C4-2B (cell line): ENCODE measurements around the gene ZBTB8B.
"Not testable (repeated sequence)": the region's sequence is repeated elsewhere in the genome, so short reads cannot be mapped to it uniquely, and the experiment has no call there.

Experiments used
- H3K27ac ChIP-seq: fragments of 450-650 bp; 2 replicates; pipeline ENCODE4 v1.5.1; 2017
- ZFX ChIP-seq: fragments of 450-650 bp; IDR thresholded peaks from 2 replicates; pipeline ENCODE4 v1.6.1; 2017
- TF ChIP-seq, protein P1 (sequence below): fragments of 450-650 bp; conservative IDR thresholded peaks from 2 replicates; pipeline ENCODE4 v1.5.1; 2017; ENCODE audit warnings: mild to moderate bottlenecking

Gene ZBTB8B

DNA sequence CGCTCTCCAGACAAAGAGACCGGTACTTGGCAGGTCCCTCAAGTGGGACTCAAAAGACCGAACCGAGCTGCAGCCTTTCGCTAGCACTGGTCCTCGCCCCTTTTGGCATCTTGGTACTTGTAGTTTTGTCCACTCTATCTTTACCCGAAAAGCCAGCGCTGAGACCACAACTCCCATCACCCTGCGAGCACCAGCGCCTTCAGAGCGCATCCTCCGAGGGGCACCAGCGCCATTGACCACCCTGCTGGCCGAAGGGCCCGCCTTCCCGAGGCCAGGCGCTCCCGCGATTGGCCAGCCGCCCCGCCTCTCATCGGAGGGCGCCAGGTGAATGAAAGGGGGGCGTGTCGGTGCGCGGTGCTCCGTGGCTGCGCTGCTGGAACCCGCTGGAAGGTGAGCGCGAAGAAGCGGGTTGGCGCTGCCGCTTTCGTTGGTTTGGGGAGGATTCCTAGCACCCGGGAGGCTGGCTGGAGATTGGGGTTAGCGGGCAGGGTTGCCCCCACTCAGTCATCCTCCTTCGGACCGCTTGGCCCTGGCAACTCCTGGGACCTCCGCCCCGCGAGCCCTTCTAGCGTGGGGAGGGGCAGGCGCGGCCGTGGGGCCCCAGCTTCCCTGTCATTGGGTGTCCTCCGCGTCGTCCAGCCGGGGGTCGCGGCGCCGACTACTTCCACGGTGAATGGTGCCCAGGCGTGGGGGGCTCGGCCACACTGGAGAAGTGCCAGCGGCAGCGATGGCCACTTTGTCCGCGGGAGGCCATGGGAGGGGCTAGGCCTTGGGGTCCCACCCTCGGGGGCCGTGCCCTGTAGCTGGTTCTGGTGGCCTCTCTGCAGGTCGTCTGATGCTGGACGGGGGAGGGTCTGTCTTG lies at the start of gene ZBTB8B:
TSS of gene ZBTB8B (plus strand) at position 357 of the 862 bp plus-strand sequence. CDS start 5,553 bp downstream, outside the sequence.
- H3K27ac ChIP-seq: no peak within 1 kb of the TSS

GRCh38 chr1:32421775-32422174 lies 43.1 kb upstream of the ZBTB8B start:
- H3K27ac ChIP-seq: no peak overlapping the region
- no peak for TF ChIP-seq ZFX
- TF ChIP-seq, protein P1, sequence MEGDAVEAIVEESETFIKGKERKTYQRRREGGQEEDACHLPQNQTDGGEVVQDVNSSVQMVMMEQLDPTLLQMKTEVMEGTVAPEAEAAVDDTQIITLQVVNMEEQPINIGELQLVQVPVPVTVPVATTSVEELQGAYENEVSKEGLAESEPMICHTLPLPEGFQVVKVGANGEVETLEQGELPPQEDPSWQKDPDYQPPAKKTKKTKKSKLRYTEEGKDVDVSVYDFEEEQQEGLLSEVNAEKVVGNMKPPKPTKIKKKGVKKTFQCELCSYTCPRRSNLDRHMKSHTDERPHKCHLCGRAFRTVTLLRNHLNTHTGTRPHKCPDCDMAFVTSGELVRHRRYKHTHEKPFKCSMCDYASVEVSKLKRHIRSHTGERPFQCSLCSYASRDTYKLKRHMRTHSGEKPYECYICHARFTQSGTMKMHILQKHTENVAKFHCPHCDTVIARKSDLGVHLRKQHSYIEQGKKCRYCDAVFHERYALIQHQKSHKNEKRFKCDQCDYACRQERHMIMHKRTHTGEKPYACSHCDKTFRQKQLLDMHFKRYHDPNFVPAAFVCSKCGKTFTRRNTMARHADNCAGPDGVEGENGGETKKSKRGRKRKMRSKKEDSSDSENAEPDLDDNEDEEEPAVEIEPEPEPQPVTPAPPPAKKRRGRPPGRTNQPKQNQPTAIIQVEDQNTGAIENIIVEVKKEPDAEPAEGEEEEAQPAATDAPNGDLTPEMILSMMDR: no peak

More for the DNA sequence above, at the start of gene ZBTB8B:
- TF ChIP-seq, protein P1: no peak
- TF ChIP-seq ZFX: no peak

GRCh38 chr1:32426489-32427255 lies 38.2 kb upstream of the ZBTB8B start:
- no peak overlapping the region for H3K27ac ChIP-seq
- TF ChIP-seq, protein P1: no peak
- TF ChIP-seq ZFX: no peak

DNA sequence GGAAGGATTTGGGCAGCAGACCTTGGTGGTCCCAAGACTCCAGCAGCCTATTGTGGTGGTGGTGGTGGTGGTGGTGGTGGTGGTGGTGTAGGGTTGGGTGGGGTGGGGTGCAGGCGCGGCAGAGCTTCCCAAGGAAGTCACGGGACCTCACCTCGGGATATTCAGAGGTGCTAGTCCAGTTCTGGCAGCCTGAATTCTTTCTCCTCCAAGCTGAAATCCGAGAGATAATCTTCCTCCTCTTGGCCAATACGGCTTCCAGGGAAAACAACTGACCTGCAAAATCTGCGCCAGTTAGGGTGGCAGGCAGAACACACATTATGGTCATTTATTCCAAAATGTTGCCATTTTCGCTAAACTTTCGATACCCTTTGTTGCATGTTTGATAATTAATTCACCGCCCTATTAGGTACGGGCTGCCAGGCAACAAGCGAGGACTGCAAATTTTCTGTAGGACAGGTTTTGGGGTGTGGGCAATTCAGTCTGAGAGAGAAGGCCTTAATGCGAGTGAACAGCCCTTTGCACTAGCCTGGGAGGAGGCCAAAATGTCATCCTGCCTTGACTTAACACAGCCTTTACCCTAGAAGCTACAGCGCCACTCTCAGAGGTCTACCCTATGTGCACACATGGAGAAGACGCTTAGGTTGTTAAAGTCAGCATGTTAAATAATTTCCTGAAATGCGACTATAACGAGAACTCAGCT lies 37.5 kb upstream of the ZBTB8B start:
- H3K27ac ChIP-seq: no peak overlapping the region
- TF ChIP-seq, protein P1: no peak
- no peak for TF ChIP-seq ZFX

- no peak overlapping the region for H3K27ac ChIP-seq
- no peak for TF ChIP-seq ZFX
These were observed 33.0 kb upstream of the ZBTB8B start for GRCh38 chr1:32431736-32432400.

DNA sequence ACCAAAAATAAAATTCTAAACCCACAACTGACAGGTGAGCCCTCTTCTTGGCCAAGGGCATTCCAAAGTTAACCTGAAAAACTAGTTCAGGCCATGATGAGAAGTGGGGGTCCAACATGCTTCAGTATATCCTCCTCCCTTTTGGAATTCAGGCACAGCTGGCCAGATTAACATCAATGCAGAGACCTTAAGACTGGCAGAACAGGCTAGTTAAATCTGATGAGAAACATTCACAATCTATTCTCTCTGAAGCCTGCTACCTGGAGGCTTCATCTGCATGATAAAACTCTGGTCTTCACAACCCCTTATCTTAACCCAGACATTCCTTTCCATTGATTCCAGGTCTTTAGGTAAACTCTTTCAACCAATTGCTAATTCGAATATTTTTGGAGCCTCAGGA lies 26.7 kb upstream of the ZBTB8B start:
- TF ChIP-seq, protein P1: no peak
- TF ChIP-seq ZFX: no peak
- H3K27ac ChIP-seq: no peak overlapping the region

GRCh38 chr1:32438777-32439176 lies 26.1 kb upstream of the ZBTB8B start:
- not testable (repeated sequence) for H3K27ac ChIP-seq

DNA sequence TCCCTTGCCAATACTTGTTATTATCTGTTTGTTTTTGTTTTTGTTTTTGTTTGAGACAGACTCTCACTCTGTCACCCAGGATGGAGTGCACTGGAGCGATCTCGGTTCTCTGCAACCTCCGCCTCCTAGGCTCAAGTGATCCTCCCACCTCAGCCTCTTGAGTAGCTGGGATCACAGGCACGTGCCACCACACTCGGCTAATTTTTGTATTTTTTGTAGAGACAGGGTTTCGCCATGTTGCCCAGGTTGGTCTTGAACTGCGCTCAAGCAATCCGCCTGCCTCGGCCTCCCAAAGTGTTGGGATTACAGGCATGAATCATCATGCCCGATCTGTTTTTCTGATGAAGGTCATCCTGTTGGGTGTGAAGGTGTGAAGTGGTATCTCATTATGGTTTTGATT lies 23.4 kb upstream of the ZBTB8B start:
- H3K27ac ChIP-seq: not testable (repeated sequence)
